ENCODE measurements around the gene SGK2.

SGK2 gene

DNA sequence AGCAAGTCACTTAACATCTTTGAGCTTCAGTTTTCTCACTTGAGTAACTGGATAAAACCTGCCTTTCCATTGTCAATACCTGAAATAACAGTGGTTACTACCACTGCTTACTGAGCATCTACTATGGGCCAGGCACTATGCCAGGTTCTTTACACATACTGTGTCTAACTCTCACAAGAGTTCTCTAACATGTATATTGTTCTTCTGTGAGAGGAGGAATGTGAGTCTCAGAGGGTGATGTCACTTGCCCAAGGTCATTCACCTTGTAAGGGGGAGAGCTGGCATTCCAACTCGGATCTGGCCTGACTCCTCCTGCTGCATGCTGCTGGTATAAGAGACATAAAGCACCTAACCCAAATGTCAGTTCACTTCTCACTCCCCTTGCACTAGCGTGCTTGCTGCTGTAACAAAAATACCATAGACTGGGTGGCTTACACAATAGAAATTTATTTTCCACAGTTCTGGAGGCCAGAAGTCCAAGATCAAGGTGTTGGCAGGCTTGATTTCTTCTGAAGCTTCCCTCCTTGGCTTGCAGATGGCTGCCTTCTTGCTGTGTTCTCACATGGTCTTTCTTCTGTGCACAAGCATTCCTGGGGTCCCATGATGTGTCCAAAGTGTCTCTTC lies 21.9 kb upstream of the SGK2 start:
- DNase-seq, result no peak

DNA sequence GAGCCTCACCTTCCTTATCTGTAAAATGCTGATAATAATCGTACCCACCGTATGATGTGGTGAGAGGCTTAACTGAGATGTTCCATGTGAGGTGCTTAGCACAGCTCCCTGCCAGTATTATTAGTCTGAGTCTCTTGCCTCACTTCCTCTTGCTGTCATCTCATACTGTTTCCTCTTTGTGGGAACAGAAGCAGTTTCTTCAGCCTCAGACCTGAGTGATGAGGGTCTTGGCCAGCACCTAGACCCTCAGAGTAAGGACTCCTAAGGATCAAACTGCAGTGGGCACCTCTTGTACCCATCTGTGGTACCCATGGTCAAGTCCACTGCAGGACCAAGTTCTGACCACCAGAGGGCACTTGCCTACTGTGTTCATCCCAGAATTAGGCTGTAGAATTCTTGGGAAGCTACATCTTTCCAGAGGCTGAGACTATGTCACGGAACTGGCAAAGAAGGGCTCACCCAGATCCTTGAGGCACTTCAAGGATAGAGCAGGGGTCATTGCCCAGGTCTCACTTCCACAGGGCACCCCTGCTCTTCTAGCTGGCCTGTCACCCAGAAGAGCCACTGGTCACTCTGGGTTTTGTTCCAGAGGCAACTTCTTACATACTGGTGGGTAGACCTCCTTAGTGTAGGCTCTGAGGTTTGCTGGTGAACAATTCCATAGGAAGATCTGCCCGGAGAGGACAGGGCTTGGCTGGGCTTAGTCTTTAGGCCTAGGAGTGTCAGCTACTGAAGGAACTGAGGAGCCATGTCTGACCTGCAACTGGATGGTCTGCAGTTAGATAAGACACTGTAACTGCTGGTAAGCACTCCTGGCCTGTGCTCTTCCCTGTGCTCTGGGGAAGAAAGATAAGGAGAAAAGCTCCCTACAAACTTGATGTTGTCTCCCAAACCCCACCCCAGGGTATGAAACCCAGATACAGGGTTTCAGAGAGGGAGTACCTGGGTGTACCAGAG lies 20.6 kb upstream of the SGK2 start:
- DNase-seq, result peak in 3 of 4 experiments; percentile 6 to 25 (median 10)

DNA sequence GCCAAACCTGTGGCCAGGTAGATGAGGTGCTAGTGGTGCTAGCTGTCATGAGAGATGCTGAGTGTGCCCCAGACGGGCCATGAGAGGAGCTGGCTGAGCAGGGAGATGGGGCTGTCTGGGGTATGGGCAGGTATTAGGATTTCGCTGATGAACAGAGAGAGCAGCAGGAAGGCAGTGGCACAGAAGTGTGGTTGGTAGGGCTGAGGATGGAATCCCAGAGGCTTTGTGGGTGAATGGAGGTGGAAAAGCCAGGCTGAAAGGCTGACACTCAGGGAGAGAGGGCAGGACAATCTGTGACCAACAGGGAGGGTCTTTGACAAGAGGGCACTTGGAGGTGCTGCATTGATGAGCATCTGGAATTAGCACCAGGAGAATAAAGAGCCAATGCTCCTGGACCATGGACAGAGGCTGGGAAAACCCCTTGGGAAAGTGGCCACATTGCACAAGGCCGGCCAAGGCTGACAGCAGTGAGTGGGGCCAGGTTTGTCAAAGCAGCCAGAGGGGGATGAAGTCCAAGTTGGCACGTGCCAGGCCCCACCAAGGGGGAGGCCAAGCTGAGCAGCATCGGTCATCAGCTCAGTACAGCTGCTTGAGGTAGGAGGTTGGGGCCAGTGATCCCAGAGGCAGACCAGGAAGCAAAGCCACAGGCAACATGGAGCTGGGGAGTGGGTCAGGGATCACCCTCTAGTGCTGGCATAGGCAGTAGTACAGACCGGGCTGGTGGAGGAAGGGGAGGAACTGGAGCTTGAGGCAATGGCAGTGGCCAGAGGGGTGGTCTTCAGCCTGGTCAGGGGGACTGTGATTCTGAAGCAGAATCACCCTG lies 19.7 kb upstream of the SGK2 start:
- DNase-seq, result no peak

DNA sequence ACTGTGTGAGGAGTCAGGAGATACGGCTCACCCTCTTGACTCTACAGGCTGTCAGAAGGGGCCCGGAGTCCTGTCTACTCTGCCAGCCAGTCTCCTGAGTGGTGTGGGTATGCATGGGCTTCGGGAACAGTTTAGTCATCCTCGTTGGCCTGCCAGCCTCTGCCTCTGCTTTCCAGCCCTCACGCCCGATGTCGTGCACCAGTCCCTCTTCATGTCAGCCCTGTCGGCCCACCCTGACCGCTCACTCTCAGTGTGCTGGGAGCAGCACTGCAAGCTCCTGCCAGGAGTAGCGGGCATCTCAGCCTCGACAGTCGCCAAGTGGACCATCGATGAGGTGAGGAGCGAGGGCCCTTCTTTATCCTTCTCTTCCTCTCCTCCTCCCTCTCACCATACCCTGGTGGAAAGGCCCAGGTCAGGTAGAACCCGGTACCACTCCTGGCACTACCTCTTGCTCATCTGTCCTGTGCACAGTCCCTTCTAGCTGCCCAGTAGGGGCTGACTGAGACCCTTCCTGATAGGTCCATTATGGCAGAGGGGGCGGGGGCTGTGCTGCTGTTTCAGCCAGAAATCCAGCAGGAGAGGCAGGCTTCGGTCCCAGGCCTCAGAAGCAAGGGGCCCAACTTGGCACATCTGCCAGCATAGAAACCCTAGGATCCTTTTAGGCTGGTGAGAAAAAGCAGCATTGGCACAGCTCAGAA lies 18.7 kb upstream of the SGK2 start:
- no peak for DNase-seq

DNA sequence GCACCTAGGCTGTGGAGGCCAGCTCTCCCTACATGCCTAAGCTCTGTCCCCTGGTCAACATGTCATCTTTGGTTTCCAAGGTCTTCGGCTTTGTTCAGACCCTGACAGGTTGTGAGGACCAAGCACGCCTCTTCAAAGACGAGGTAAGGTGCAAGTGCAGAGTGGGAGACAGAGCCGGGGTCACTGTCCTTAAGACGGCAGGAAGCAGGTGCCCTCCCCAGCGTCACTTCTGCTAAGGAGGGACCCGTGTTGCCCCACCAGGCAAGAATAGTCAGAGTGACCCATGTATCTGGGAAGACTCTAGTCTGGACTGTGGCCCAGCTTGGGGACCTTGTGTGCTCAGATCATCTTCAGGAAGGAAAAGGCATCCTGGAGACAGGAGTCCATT lies 18.2 kb upstream of the SGK2 start:
- DNase-seq, result no peak

GRCh38 chr20:43541214-43541613 lies 17.6 kb upstream of the SGK2 start:
- no peak for DNase-seq

DNA sequence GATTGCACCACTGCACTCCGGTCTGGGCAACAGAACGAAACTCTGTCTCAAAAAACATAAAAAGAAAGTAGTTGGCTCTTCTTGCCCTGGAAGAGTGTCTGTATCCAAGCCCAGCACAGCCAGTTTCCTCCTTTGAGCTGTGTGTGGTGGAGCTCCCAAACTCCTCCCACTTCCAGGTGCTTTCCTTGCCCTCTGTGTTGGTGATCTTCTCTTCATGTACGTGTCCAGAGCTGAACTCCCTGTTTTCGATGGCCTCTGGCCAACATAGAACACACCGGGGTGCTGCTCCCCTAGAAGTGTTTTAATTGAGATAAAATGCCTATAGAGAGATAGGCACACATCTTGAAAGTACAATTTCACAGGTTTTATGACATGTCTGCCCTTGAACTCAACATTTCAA lies 16.7 kb upstream of the SGK2 start:
- DNase-seq, result no peak

DNA sequence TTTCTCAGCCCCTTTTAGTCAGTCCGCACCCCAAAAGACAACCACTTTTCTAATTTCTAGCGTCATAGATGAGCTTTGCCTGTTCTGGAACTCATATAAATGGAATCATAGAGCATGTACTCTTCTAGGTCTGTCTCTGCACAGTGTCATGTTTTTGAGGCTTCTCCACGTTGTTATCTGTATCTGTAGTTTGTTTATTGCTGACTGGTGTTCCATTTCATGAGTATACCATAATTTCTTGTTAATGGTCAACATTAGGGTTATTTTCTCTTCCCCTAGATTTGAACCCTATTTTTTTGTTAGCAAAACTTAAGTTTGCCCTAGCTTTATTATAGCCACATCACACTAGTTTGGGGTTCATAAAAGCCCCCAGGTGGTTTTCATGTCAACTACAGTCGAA lies 16.2 kb upstream of the SGK2 start:
- no peak for DNase-seq

- no peak for DNase-seq
Observed at GRCh38 chr20:43543138-43543537, 15.7 kb upstream of the SGK2 start.

DNA sequence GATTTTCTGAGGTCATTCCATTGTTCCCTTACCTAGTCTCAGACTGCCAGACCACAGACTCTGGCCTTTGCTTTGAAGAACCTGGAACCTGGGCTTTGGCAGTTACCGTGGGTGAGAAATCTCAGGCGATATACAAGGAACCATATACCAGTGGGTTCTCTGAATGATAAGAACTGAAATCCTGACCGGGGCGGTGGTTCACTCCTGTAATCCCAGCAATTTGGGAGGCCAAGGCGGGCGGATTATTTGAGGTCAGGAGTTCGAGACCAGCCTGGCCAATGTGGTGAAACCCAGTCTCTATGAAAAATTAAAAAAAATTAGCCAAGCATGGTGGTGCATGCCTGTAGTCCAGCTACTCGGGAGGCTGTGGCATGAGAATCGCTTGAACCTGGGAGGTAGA lies 14.3 kb upstream of the SGK2 start:
- DNase-seq, result no peak

DNA sequence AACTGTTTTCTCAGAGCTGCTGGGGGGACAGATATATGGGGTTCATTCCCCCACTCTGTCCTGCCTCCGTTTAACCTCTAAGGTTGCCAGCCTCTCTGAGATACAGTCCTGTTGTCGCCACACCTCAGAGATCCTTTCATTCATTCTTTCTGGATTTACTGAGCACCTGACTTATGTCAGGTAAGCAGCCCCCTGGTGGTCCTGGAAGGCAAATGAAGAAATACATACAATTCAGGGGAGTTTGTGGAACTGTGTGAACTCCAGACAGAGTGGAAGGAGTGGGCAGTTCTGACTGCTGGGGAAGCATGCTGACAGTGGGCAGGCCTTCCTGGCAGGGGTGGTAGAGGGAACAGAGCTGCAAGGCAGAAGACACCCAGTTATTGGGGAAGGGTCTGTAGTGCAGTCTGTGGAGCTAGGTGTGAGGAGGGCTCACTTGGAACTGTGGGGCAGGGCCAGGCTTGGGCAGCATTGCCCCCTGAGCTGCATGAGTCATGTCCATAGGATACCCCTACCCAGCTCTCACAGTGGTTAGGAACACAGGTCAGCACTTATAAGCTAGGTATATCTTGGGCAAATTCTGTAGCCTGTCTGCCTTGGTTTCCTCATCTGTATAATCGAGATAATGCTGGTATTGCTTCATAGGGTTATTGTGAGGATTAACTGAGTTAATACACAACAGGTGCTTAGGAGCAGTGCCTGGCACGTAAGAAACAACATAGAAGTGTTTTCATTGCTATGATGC lies 12.8 kb upstream of the SGK2 start:
- DNase-seq, result no peak

DNA sequence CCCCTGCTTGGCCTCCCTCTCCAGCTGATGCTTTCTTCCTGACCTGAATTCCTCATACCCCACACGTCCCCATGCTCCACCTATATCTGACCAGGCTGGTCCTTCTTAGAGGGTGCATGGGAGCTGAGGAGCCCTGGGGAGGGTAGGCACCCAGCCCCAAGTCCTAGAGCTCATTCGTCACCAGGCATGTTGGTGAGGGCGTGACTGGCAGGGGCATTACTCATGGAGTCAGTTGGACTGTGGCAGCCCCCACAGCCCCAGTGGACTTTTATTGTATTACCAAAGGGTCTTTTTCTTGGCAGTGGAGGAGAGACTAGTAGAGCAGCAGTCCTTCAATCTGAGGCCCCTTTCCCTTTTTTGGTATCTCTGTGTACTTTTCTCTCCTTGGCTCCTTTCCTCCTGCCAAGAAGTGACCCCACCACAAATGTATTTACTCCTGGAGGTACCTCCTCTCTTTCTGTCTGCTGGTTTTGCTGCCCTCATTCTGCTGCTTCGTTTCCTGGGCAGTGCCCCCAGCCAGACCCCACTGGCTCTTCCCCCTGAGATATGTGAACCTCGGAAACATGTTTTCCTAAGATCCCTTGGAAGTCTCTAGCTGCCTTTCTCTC lies 10.4 kb upstream of the SGK2 start:
- DNase-seq, result no peak

DNA sequence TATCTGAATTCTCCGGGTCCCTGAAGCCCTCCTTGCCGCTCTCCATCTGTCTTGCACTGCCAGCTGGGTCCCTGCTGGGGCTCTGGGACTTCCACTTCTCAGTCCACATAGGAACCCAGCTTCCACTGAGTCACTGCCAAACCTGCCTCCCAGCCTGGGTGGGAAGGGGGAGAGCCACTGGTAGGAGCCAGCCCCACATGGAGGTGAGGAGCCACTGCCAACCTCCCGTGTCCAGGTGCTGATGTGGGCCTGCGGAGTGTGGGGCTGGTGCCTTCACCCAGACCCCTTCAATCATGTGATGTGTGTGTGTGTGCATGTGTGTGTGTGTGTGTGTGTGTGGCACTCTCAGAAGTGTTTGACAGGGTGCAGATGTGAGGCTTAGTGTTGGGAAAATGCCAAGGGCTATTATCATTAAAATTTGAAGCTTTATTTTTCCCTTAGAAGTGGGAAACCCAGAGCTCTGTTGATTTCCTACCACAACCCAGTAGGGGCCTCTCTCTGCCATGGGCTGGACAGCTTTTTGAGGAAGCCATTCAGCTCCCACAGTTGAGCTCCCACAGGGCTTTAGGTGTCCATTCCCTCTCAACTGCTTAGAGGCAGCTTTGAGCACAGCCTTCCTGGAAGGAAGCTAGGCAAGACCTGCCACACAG lies 9.3 kb upstream of the SGK2 start:
- DNase-seq, result no peak

- DNase-seq, result no peak
Observed at GRCh38 chr20:43550456-43550855, 8.4 kb upstream of the SGK2 start.

DNA sequence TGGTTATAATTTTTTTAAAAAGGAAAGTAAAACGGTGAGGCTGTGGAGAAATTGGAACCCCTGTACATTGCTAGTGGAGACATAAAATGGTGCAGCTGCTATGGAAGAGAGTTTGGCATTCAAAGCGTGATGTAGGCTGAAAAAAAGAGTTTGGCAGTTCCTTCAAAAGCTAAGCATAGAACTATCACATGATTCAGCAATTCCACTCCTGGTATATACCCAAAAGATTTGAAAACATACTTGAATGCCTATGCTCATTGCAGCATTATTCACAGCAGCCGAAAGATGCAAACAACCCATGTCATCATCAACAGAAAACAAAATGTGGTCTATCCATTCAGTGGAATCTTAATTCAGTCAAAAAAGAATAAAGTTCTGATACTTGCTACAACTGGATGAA lies 4.5 kb upstream of the SGK2 start:
- no peak for DNase-seq

- DNase-seq, result no peak
Observed at GRCh38 chr20:43559147-43559987, 540 bp downstream of the SGK2 start.

GRCh38 chr20:43560974-43561373 lies 2.1 kb downstream of the SGK2 start:
- no peak for DNase-seq

- no peak for DNase-seq
Observed at GRCh38 chr20:43563429-43563828, 4.6 kb downstream of the SGK2 start.

- DNase-seq, result no peak
Observed at GRCh38 chr20:43563991-43564390, 5.2 kb downstream of the SGK2 start.

DNA sequence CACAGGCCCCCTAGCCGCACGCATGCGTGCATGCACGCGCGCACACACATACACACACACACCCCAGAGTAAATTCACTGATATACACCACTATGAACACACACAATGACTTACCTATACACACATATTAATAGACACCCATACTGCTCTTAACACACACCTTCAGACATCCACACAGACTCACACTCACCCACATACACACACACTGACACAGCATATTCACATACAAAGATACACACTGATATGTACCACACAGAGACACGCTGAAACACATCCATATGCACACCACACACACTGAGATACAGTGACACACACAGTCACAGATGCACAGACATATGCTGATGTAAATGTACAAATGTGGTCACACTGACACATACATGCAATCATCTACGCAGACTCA lies 5.6 kb downstream of the SGK2 start:
- no peak for DNase-seq
